GM12878 (cell line): ENCODE results near the gene ELAVL1. TPM values are rescaled to one million over a fixed set of nuclear protein-coding genes. Genes with fewer than 3 reads are reported as not detected.
A peak's percentile ranks its signal among the peaks of the same experiment; 100 is the strongest.

Experiments used
- ATAC-seq: fragments of 200-7000 bp; cut with Tn5 transposase; 3 replicates; pipeline ENCODE4 v1.9.1; 2020; ENCODE audit warnings: mild to moderate bottlenecking, moderate library complexity
- BruUV-seq: library from RNA; stranded (reverse); fragments of 400-500 nt; replicated peaks from 2 replicates; lab custom pipeline; 2021; lab: Mats Ljungman, UMichigan
- CTCF ChIA-PET: fragments of 300-600 bp; sonication (Branson Sonifier 250); formaldehyde crosslinking; extraction: SDS; loops from one replicate; lab custom pipeline; 2021; ENCODE audit warnings: inconsistent platforms; lab: Yijun Ruan, JAX
- POLR2A ChIA-PET: fragments of 350-600 bp; formaldehyde crosslinking; extraction: SDS; loops from one replicate; lab custom pipeline; 2021; ENCODE audit warnings: inconsistent platforms; lab: Charles Lee
- RAD21 ChIA-PET: fragments of 300-600 bp; sonication (Branson Sonifier 250); formaldehyde crosslinking; loops from one replicate; lab custom pipeline; 2023; ENCODE audit warnings: antibody characterized with exemption; ENCODE audit not compliant: unreplicated experiment; lab: Charles Lee
- SMC1A ChIA-PET: fragments of 300-600 bp; sonication (Branson Sonifier 250); formaldehyde crosslinking; loops from one replicate; lab custom pipeline; 2023; ENCODE audit not compliant: unreplicated experiment, uncharacterized antibody; lab: Charles Lee
- DNase-seq: peaks from one replicate; pipeline ENCODE4 v3.0.0-alpha.2; 2011; ENCODE audit warnings: low read depth, low spot score
- FAIRE-seq: peaks from 3 replicates; lab custom pipeline; 2011; peaks lifted over from hg19 to GRCh38; lab: Jason Lieb, UNC
- H2AFZ ChIP-seq: 2 replicates; pipeline ENCODE4 v1.6.0; 2011; ENCODE audit warnings: low read depth, low read length, control low read depth; ENCODE audit not compliant: control insufficient read depth
- H3K27ac ChIP-seq: 2 replicates; pipeline ENCODE4 v1.5.1; 2011; ENCODE audit warnings: control low read depth; ENCODE audit not compliant: control insufficient read depth, insufficient read depth
- H3K27me3 ChIP-seq, 2 experiments: replicated peaks in 1 of 2; 2 replicates each; pipeline versions ENCODE4 v1.6.0 to v1.6.1; 2011; ENCODE audit warnings: low read length in 1 of 2; ENCODE audit not compliant: control insufficient read depth in 2 of 2, insufficient read depth in 2 of 2
- H3K36me3 ChIP-seq, 2 experiments: 2 replicates each; pipeline ENCODE4 v1.5.1; 2011; ENCODE audit warnings: low read length in 1 of 2; ENCODE audit not compliant: control insufficient read depth in 2 of 2, insufficient read depth in 2 of 2
- H3K4me1 ChIP-seq: 2 replicates; pipeline ENCODE4 v1.6.1; 2011; ENCODE audit warnings: mild to moderate bottlenecking, low read length, moderate library complexity, mixed read lengths; ENCODE audit not compliant: control insufficient read depth, insufficient read depth
- H3K4me2 ChIP-seq: 2 replicates; pipeline ENCODE4 v1.6.0; 2011; ENCODE audit warnings: control low read depth; ENCODE audit not compliant: control insufficient read depth, insufficient read depth
- H3K4me3 ChIP-seq: fragments of 200-600 bp; sonication (generic); 2 replicates; pipeline ENCODE4 v1.5.1; 2016
- H3K79me2 ChIP-seq: 2 replicates; pipeline ENCODE4 v1.6.0; 2011; ENCODE audit warnings: low read length; ENCODE audit not compliant: control insufficient read depth, insufficient read depth
- H3K9ac ChIP-seq: 2 replicates; pipeline ENCODE4 v1.8.0; 2011; ENCODE audit warnings: low read length, control low read depth, mixed read lengths; ENCODE audit not compliant: control insufficient read depth, insufficient read depth
- H3K9me3 ChIP-seq: replicated peaks from 3 replicates; pipeline ENCODE4 v1.5.1; 2011; ENCODE audit warnings: mild to moderate bottlenecking, low read length; ENCODE audit not compliant: control insufficient read depth, insufficient read depth
- H4K20me1 ChIP-seq: 2 replicates; pipeline ENCODE4 v1.6.0; 2011; ENCODE audit not compliant: control insufficient read depth, insufficient read depth
- BMI1 ChIP-seq: fragments of 450-650 bp; IDR thresholded peaks from 2 replicates; pipeline ENCODE4 v1.6.1; 2016; ENCODE audit warnings: mild to moderate bottlenecking, moderate library complexity, borderline replicate concordance
- BRCA1 ChIP-seq: IDR thresholded peaks from 2 replicates; pipeline ENCODE4 v1.6.1; 2011; ENCODE audit warnings: low read depth, low read length, improper control_type of control experiment
- HDGF ChIP-seq: fragments of 450-650 bp; IDR thresholded peaks from 2 replicates; pipeline ENCODE4 v1.6.1; 2016; ENCODE audit warnings: antibody characterized with exemption
- NBN ChIP-seq: fragments of 450-650 bp; IDR thresholded peaks from 2 replicates; pipeline ENCODE4 v1.6.1; 2016
- POLR2A ChIP-seq: IDR thresholded peaks from 2 replicates; pipeline ENCODE4 v1.6.1; 2011; ENCODE audit warnings: low read depth, mild to moderate bottlenecking, low read length
- RCOR1 ChIP-seq: conservative IDR thresholded peaks from 2 replicates; pipeline ENCODE4 v1.6.1; 2012; ENCODE audit warnings: low read depth, low read length, improper control_type of control experiment
- SIX5 ChIP-seq: IDR thresholded peaks from 2 replicates; pipeline ENCODE4 v1.6.1; 2011; ENCODE audit warnings: mild to moderate bottlenecking, low read depth, low read length, moderate library complexity; ENCODE audit not compliant: severe bottlenecking
- WGBS: methylation state at CpG from one replicate; pipeline ENCODE4 v1.1.6; 2016; ENCODE audit warnings: low lambda C conversion rate; ENCODE audit not compliant: insufficient replicate concordance, insufficient coverage; ENCODE audit errors: missing lambda C conversion rate; 5-methylcytosine and 5-hydroxymethylcytosine counted together
- in situ Hi-C: fragments of 300-500 bp; cut with MboI; formaldehyde crosslinking; loops from 9 replicates; pipeline ENCODE4 v1.14.3; 2018; ENCODE audit warnings: mixed read lengths
- intact Hi-C: fragments of 100-400 bp; cut with micrococcal nuclease; formaldehyde crosslinking; loops from one replicate; pipeline ENCODE4 v1.14.2; 2022; ENCODE audit not compliant: unreplicated experiment
- polyA plus RNA-seq, 11 experiments: library from polyadenylated mRNA; depleted of rRNA in 4 of 11; unstranded in 6 of 11; stranded (reverse) in 5 of 11; fragments of >200 nt; fragmentation: Nextera tagmentation in 4 of 11; fragmentation: Illumina TruSeq in 1 of 11; extraction: Ambion mirVana in 4 of 11; extraction: Trizol in 1 of 11; gene quantifications; 1 replicate in 1 of 11; 2 replicates in 10 of 11; pipeline versions ENCODE4 v1.2.1 to v1.2.3, GENCODE V29; 2011 to 2016; ENCODE audit warnings: inconsistent platforms in 2 of 11, missing spikeins in 2 of 11, low read depth in 1 of 11
- total RNA-seq, 4 experiments: library from RNA; depleted of rRNA in 3 of 4; stranded (reverse); fragments of >200 nt in 3 of 4; fragmentation: Illumina TruSeq in 1 of 4; extraction: Trizol in 1 of 4; gene quantifications; 2 replicates each; pipeline versions ENCODE4 v1.2.1 to v1.2.3, GENCODE V29; 2013 to 2021

The ELAVL1 gene
- total and polyA plus RNA-seq, 10 of the 15 experiments (the other 5 are each of a cell fraction or from before 2014, with no cell fraction given), result 7.4 to 155 (median 70.3) TPM

DNA sequence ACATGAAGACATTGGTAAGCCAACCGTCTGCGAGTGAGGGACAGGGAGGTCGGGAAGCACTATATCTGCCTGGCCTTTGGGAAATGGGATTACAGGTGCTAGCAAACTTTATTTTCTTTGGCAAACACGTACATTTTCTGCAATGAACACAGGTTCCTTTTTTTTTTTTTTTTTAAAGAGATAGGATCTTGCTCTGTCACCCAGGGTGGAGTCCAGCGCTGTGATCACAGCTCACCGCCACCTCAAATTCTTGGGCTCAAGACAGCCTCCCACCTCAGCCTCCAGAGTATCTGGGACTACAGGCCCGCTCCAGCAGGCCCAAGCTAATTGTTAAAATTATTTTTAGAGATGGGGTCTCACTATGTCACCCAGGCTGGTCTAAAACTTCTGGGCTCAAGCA, 24.2 kb downstream of the ELAVL1 start:
- Histone ChIP-seq H3K36me3 (peaks cover 26 to 66% of the 10 kb centered on the region in 2 experiments), H3K9me3 (no peaks in the 10 kb centered on the region), H3K4me1 (no peaks in the 10 kb centered on the region; the same call in 1 of the 2 replicates), H4K20me1 (peaks cover 1% of the 10 kb centered on the region; the same call in 1 of the 2 replicates), H3K4me2 (no peak overlapping the region), H3K4me3 (no peak overlapping the region), H2AFZ (no peak overlapping the region), H3K79me2 (no peaks in the 10 kb centered on the region; the same call in none of the 2 replicates), H3K27ac (no peak overlapping the region), H3K9ac (no peak overlapping the region), H3K27me3 (no peaks in the 10 kb centered on the region)
- BruUV-seq, result no TSS peak
- no peak for TF ChIP-seq BRCA1
- TF ChIP-seq NBN, result no peak
- TF ChIP-seq RCOR1, result no peak
- no peak for TF ChIP-seq SIX5
- no peak for TF ChIP-seq HDGF
- ChIA-PET RAD21 (no interaction called here), SMC1A (no interaction called here), POLR2A (no interaction called here), CTCF (interaction anchor here (0.9 kb wide), 1 partner anchor 10 kb away, joined by 3 read pairs; no protein-coding TSS in a partner anchor)
- DNase-seq (no peak), FAIRE-seq (no peak), ATAC-seq (no peak)
- 75% methylated on average over 7 of the region's 7 CpGs for WGBS
- intact Hi-C loops (no loop called here), in situ Hi-C loops (no loop called here)

DNA sequence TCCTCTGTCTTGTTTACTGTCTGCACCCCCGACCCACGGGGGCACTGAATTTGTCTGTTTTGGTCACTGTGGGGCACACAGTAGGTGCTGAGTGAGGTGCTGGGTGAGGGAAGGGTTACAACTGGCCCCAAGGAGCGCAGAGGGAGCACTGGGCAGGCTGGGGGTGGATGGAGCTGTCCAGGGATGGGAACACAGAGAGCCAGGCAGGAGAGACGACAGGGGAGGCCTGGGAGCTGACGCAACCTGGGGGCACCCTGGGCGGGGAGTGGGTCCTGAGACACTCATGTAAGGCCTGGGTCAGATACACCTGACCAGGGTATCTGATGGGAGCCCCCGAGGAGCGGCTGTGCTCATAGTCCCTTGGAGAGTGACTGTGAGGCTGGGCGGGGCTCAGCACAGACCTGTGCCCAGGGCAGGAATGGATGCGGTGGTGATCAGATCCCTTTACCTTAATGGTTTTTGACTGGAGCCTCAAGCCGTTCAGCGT, 24.8 kb downstream of the ELAVL1 start:
- Histone ChIP-seq H3K79me2 (no peaks in the 10 kb centered on the region; the same call in 1 of the 2 replicates), H3K4me3 (no peak overlapping the region), H3K9me3 (no peaks in the 10 kb centered on the region), H3K27ac (no peak overlapping the region), H3K4me1 (no peaks in the 10 kb centered on the region; the same call in 1 of the 2 replicates), H3K27me3 (no peaks in the 10 kb centered on the region), H3K9ac (no peak overlapping the region), H4K20me1 (no peaks in the 10 kb centered on the region; the same call in 1 of the 2 replicates), H2AFZ (no peak overlapping the region), H3K36me3 (peaks cover 26 to 62% of the 10 kb centered on the region in 2 experiments), H3K4me2 (no peak overlapping the region)
- 98% methylated on average over 12 of the region's 12 CpGs for WGBS
- POLR2A ChIA-PET, result no interaction called here
- FAIRE-seq (no peak), ATAC-seq (no peak), DNase-seq (no peak)
- CTCF ChIA-PET, result interaction anchor here (0.9 kb wide), 1 partner anchor 10 kb away, joined by 3 read pairs; no protein-coding TSS in a partner anchor
- no TSS peak for BruUV-seq
- intact Hi-C loops (no loop called here), in situ Hi-C loops (no loop called here)
- SMC1A ChIA-PET, result no interaction called here
- RAD21 ChIA-PET, result interaction anchor here (1.0 kb wide), 1 partner anchor 37 kb away, joined by 3 read pairs; no protein-coding TSS in a partner anchor
- TF ChIP-seq BMI1, result no peak
- peak; percentile 33 for TF ChIP-seq POLR2A
